Activated T-helper 1 cell treated with anti-CD3 and anti-CD28 coated beads, Interleukin-2, amount 50 U/mL, for 16 hours (primary cell): Measurements from ENCODE around the gene CELF5.
A peak's percentile ranks its signal among the peaks of the same experiment; 100 is the strongest.
"Not testable (repeated sequence)": the region's sequence is repeated elsewhere in the genome, so short reads cannot be mapped to it uniquely, and the experiment has no call there.

Experiments used
- DNase-seq, 2 donors: peaks; one replicate each; pipeline ENCODE4 v3.0.0-alpha.2; 2020; ENCODE audit warnings: low read depth in 1 of 2, low spot score in 1 of 2

CELF5 gene

GRCh38 chr19:3206216-3206953 lies 18.1 kb upstream of the CELF5 start:
- DNase-seq: no peak

- DNase-seq: no peak
Measured at GRCh38 chr19:3207461-3208242, 16.8 kb upstream of the CELF5 start.

- no peak for DNase-seq
Measured at GRCh38 chr19:3208317-3209207, 15.9 kb upstream of the CELF5 start.

GRCh38 chr19:3210347-3211017 lies 14.0 kb upstream of the CELF5 start:
- peak; percentile 39 to 49 for DNase-seq

GRCh38 chr19:3211191-3211590 lies 13.3 kb upstream of the CELF5 start:
- DNase-seq: no peak

GRCh38 chr19:3213159-3213558 lies 11.3 kb upstream of the CELF5 start:
- no peak for DNase-seq

GRCh38 chr19:3216874-3217273 lies 7.6 kb upstream of the CELF5 start:
- DNase-seq: no peak

GRCh38 chr19:3220576-3220975 lies 3.9 kb upstream of the CELF5 start:
- DNase-seq: no peak

- not testable (repeated sequence) for DNase-seq
Measured at GRCh38 chr19:3221576-3221975, 2.9 kb upstream of the CELF5 start.

GRCh38 chr19:3222709-3223108 lies 1.8 kb upstream of the CELF5 start:
- no peak for DNase-seq

GRCh38 chr19:3225169-3225485 lies 666 bp downstream of the CELF5 start:
- no peak for DNase-seq

- DNase-seq: no peak
Measured at GRCh38 chr19:3225677-3226093, 1.2 kb downstream of the CELF5 start.

GRCh38 chr19:3227054-3227626 lies 2.7 kb downstream of the CELF5 start:
- DNase-seq: no peak

GRCh38 chr19:3229346-3229743 lies 4.9 kb downstream of the CELF5 start:
- no peak for DNase-seq

- no peak for DNase-seq
Measured at GRCh38 chr19:3229888-3230496, 5.5 kb downstream of the CELF5 start.

- DNase-seq: no peak
Measured at GRCh38 chr19:3231288-3231687, 6.8 kb downstream of the CELF5 start.

- no peak for DNase-seq
Measured at GRCh38 chr19:3233116-3233515, 8.7 kb downstream of the CELF5 start.

- no peak for DNase-seq
Measured at GRCh38 chr19:3233831-3234230, 9.4 kb downstream of the CELF5 start.

GRCh38 chr19:3234800-3235199 lies 10.3 kb downstream of the CELF5 start:
- no peak for DNase-seq

- DNase-seq: not testable (repeated sequence)
Measured at GRCh38 chr19:3235604-3236003, 11.1 kb downstream of the CELF5 start.
